Epithelial cell of proximal tubule (primary cell): ENCODE measurements around the gene NRXN3. TPM values are rescaled to one million over a fixed set of nuclear protein-coding genes. Genes with fewer than 3 reads are reported as not detected.

Experiments used
- DNase-seq: peaks from one replicate; pipeline ENCODE4 v3.0.0-alpha.2; 2011; ENCODE audit warnings: low read depth
- H3K4me3 ChIP-seq: 2 replicates; pipeline ENCODE4 v1.5.1; 2011; ENCODE audit warnings: low read depth, mild to moderate bottlenecking, low read length
- total RNA-seq: library from RNA; depleted of rRNA; stranded (reverse); fragments of >200 nt; gene quantifications from 2 replicates; pipeline ENCODE4 v1.2.3, GENCODE V29; 2015
- TF ChIP-seq, protein P1 (sequence below): conservative IDR thresholded peaks from 2 replicates; pipeline ENCODE4 v1.5.1; 2012; ENCODE audit warnings: low read depth, mild to moderate bottlenecking, low read length

Gene NRXN3
- total RNA-seq, 1 donor from 2014 or later = 1.2 TPM

DNA sequence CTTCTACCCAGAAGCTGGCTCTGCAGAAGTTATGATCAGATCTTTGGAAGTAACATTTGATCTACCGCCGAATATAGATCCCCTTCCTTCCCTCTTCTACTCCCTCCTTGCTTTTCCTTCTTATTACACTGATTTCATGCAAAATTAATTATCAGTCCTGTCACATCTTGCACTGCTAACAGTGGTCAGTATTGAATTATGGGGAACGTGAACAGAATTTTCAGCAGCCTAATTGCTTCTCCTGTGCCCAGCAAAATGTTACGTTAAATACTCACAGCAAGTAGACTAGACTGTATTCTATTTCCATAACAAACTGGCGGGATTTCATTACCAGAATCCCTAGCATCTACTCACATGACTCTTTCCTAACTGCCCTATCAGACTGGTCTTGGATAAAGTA, 1444.3 kb downstream of the NRXN3 start:
- no peak for DNase-seq
- H3K4me3 ChIP-seq = no peak overlapping the region
- TF ChIP-seq, protein P1, sequence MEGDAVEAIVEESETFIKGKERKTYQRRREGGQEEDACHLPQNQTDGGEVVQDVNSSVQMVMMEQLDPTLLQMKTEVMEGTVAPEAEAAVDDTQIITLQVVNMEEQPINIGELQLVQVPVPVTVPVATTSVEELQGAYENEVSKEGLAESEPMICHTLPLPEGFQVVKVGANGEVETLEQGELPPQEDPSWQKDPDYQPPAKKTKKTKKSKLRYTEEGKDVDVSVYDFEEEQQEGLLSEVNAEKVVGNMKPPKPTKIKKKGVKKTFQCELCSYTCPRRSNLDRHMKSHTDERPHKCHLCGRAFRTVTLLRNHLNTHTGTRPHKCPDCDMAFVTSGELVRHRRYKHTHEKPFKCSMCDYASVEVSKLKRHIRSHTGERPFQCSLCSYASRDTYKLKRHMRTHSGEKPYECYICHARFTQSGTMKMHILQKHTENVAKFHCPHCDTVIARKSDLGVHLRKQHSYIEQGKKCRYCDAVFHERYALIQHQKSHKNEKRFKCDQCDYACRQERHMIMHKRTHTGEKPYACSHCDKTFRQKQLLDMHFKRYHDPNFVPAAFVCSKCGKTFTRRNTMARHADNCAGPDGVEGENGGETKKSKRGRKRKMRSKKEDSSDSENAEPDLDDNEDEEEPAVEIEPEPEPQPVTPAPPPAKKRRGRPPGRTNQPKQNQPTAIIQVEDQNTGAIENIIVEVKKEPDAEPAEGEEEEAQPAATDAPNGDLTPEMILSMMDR = no peak

GRCh38 chr14:79627058-79627457, 1456.9 kb downstream of the NRXN3 start:
- TF ChIP-seq, protein P1 = no peak
- H3K4me3 ChIP-seq = no peak overlapping the region
- no peak for DNase-seq

DNA sequence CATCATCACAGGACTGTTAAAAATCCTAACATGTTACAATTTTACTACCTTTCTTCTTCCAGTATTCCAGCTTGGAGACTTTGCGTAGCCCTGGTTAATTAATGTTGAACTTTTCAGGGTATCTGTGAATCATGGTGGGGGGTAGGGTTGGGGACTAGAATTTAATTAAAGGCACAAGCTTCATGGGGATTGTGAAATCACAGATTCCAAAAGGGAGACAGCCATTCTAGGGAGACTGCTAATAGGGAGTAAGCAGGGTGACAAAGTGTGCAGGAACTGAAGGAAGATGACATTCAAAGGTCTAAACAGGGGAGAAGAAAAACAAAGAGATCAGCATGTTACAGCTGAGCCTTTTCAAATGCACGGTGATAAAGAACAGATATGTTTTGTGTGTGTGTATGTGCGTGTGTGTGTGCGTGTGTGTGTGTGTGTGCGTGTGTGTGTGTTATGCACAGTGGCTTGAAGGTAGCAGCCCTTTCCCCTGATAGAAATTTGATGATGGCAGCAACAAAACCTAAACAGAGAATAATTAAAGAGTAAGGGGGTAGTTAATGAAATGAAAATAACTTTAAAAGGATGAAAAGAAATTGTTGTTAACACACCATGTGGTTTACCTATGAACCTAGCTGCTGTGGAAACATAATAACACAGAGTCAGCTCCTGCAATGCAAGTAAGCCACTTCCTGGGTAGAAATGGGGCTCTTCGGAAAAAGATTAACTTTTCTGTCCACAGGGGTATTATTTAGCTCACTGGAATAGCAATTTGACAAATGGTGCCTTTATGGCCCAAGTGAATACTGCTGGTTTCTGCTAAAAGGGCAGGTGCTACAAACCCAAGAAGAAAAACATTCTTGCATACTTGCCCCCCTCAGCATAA, 1459.5 kb downstream of the NRXN3 start:
- TF ChIP-seq, protein P1 = no peak
- DNase-seq = peak; percentile 82

GRCh38 chr14:79630288-79630960, 1460.3 kb downstream of the NRXN3 start:
- TF ChIP-seq, protein P1 = no peak
- peak; percentile 59 for DNase-seq
- no peak overlapping the region for H3K4me3 ChIP-seq

More for the DNA sequence above, 1459.5 kb downstream of the NRXN3 start:
- H3K4me3 ChIP-seq = peak overlapping the region; percentile 15

DNA sequence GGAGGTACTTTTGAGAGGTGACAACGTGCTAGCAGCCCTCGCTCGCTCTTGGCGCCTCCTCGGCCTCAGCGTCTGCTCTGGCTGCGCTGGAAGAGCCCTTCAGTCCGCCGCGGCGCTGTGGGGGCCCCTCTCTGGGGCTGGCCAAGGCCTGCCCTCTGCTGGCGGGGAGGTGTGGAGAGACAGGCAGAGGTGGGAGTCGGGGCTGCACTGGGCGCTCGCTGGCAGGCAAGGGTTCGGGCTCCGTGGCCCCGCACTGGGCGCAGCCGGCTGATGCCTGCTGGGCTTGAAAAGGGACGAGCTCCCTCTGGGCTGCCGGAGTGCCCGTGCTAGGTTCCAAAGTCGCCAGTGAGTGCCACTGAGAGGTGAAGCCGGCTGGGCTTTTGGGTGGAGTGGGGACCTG, 1461.1 kb downstream of the NRXN3 start:
- no peak for DNase-seq
- TF ChIP-seq, protein P1 = no peak
- H3K4me3 ChIP-seq = no peak overlapping the region

DNA sequence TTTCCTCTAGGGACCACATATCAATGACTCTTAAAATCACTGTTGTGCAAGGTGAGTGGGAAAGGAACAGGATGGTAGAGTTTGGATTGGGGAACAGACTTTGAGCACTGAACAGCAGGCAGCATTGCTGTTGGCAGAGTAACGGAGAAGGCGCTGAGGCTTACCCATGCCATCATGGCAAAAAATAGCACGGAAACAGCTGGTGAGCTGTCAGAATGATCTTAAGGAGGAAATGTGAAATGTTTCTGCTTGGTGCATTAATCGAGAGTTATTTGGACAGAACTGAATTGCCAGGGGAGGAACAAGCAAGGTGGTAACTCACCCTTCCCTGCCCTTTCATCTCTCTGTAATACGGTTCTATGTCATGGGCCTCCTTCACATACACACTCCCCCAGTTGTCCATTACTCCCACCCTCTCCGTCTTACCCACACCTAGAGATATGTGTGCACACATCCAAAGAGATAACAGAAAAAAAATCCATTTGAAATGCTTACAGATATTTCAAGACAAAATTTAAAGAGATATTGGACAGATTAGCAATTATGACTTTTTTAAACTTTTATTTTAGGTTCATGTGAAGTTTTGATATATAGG, 1468.6 kb downstream of the NRXN3 start:
- TF ChIP-seq, protein P1 = no peak
- no peak for DNase-seq
- no peak overlapping the region for H3K4me3 ChIP-seq
